IMR-90 (cell line): ENCODE measurements around the gene RASGRP3. TPM values are rescaled to one million over a fixed set of nuclear protein-coding genes. Genes with fewer than 3 reads are reported as not detected.

Experiments
- ATAC-seq: fragments of 200-7000 bp; cut with Tn5 transposase; 2 replicates; pipeline ENCODE4 v1.9.1; 2020; ENCODE audit warnings: low read depth, mild to moderate bottlenecking, moderate library complexity
- BruUV-seq: library from RNA; stranded (reverse); fragments of 400-500 nt; replicated peaks from 2 replicates; lab custom pipeline; 2021; lab: Mats Ljungman, UMichigan
- CTCF ChIA-PET: fragments of 300-600 bp; formaldehyde crosslinking; extraction: SDS; loops from one replicate; lab custom pipeline; 2021; ENCODE audit warnings: antibody characterized with exemption; lab: Yijun Ruan, JAX
- POLR2A ChIA-PET: fragments of 300-600 bp; sonication (Branson Sonifier 250); formaldehyde crosslinking; loops from one replicate; lab custom pipeline; 2022; ENCODE audit warnings: antibody characterized with exemption; ENCODE audit not compliant: unreplicated experiment; lab: Charles Lee
- DNase-seq: peaks from one replicate; pipeline ENCODE4 v3.0.0; 2013
- H2AFZ ChIP-seq: replicated peaks from 2 replicates; pipeline ENCODE3; 2013; ENCODE audit warnings: low read length, mild to moderate bottlenecking; ENCODE audit not compliant: poor library complexity
- H2AK5ac ChIP-seq: 2 replicates; pipeline ENCODE4 v1.6.1; 2013; ENCODE audit warnings: low read depth, low read length, inconsistent platforms
- H2AK9ac ChIP-seq: replicated peaks from 2 replicates; pipeline ENCODE3; 2013; ENCODE audit warnings: mild to moderate bottlenecking, low read depth, low read length, moderate library complexity; ENCODE audit not compliant: poor library complexity
- H2BK120ac ChIP-seq: 2 replicates; pipeline ENCODE4 v1.6.1; 2013; ENCODE audit warnings: low read depth, low read length, inconsistent platforms
- H2BK15ac ChIP-seq: 3 replicates; pipeline ENCODE4 v1.6.1; 2013; ENCODE audit warnings: low read depth, low read length, inconsistent platforms
- H2BK20ac ChIP-seq: 2 replicates; pipeline ENCODE4 v1.6.1; 2013; ENCODE audit warnings: low read depth, mild to moderate bottlenecking, inconsistent platforms, low read length, moderate library complexity
- H2BK5ac ChIP-seq: 2 replicates; pipeline ENCODE4 v1.6.1; 2013; ENCODE audit warnings: mild to moderate bottlenecking, low read depth, low read length, inconsistent platforms; ENCODE audit not compliant: poor library complexity, severe bottlenecking
- H3K14ac ChIP-seq: replicated peaks from 2 replicates; pipeline ENCODE4 v1.6.1; 2013; ENCODE audit warnings: low read depth, low read length, inconsistent platforms
- H3K18ac ChIP-seq: 2 replicates; pipeline ENCODE4 v1.6.1; 2013; ENCODE audit warnings: low read depth, low read length, control low read depth
- H3K23ac ChIP-seq: 2 replicates; pipeline ENCODE4 v1.6.1; 2013; ENCODE audit warnings: low read depth, low read length, inconsistent platforms
- H3K27ac ChIP-seq: 2 replicates; pipeline ENCODE4 v1.5.1; 2013; ENCODE audit warnings: mild to moderate bottlenecking, control low read depth, low read length; ENCODE audit not compliant: insufficient read depth
- H3K27me3 ChIP-seq: 2 replicates; pipeline ENCODE4 v1.6.1; 2013; ENCODE audit warnings: low read length; ENCODE audit not compliant: control insufficient read depth, insufficient read depth
- H3K36me3 ChIP-seq: 2 replicates; pipeline ENCODE4 v1.6.1; 2013; ENCODE audit warnings: low read length, mixed read lengths; ENCODE audit not compliant: control insufficient read depth, insufficient read depth
- H3K4ac ChIP-seq: 2 replicates; pipeline ENCODE4 v1.6.1; 2013; ENCODE audit warnings: low read depth, low read length, inconsistent platforms
- H3K4me1 ChIP-seq: 2 replicates; pipeline ENCODE4 v1.6.1; 2013; ENCODE audit warnings: low read length, mixed read lengths; ENCODE audit not compliant: control insufficient read depth, insufficient read depth
- H3K4me2 ChIP-seq: 2 replicates; pipeline ENCODE4 v1.6.1; 2013; ENCODE audit warnings: low read depth, mild to moderate bottlenecking, control low read depth, low read length, moderate library complexity
- H3K4me3 ChIP-seq: 2 replicates; pipeline ENCODE4 v1.5.1; 2013; ENCODE audit warnings: low read depth, mild to moderate bottlenecking, control low read depth, low read length, moderate library complexity; ENCODE audit not compliant: insufficient read depth
- H3K56ac ChIP-seq: 2 replicates; pipeline ENCODE4 v1.6.1; 2013; ENCODE audit warnings: low read length, inconsistent platforms; ENCODE audit not compliant: insufficient read depth; ENCODE audit errors: extremely low read depth
- H3K79me1 ChIP-seq, 2 experiments: 2 replicates each; pipeline ENCODE4 v1.6.1; 2013; ENCODE audit warnings: low read length in 2 of 2, inconsistent platforms in 1 of 2, low read depth in 1 of 2
- H3K9ac ChIP-seq: 2 replicates; pipeline ENCODE4 v1.6.1; 2013; ENCODE audit warnings: low read depth, low read length, control low read depth
- H3K9me1 ChIP-seq: 2 replicates; pipeline ENCODE4 v1.6.1; 2013; ENCODE audit warnings: low read length, inconsistent platforms; ENCODE audit not compliant: insufficient read depth
- H3K9me3 ChIP-seq: 2 replicates; pipeline ENCODE4 v1.6.1; 2013; ENCODE audit warnings: low read length; ENCODE audit not compliant: control insufficient read depth, insufficient read depth
- H4K20me1 ChIP-seq: 2 replicates; pipeline ENCODE4 v1.6.1; 2013; ENCODE audit warnings: low read length, inconsistent platforms; ENCODE audit not compliant: insufficient read depth
- H4K5ac ChIP-seq: 2 replicates; pipeline ENCODE4 v1.6.1; 2013; ENCODE audit warnings: mild to moderate bottlenecking, low read depth, low read length, control low read depth
- H4K8ac ChIP-seq, 2 experiments: 2 replicates each; pipeline ENCODE4 v1.6.1; 2013; ENCODE audit warnings: low read depth in 2 of 2, low read length in 2 of 2, control low read depth in 1 of 2, inconsistent platforms in 1 of 2
- H4K91ac ChIP-seq: 2 replicates; pipeline ENCODE4 v1.6.1; 2013; ENCODE audit warnings: low read depth, low read length, inconsistent platforms; ENCODE audit not compliant: insufficient read depth
- CEBPB ChIP-seq: IDR thresholded peaks from 2 replicates; pipeline ENCODE4 v1.6.1; 2012; ENCODE audit warnings: low read depth, low read length, improper control_type of control experiment
- FOS ChIP-seq: fragments of 150-350 bp; IDR thresholded peaks from 2 replicates; pipeline ENCODE4 v1.6.1; 2016; ENCODE audit warnings: low read depth, low read length
- SMC3 ChIP-seq: fragments of 150-350 bp; IDR thresholded peaks from 2 replicates; pipeline ENCODE4 v1.6.1; 2016; ENCODE audit warnings: low read depth, mild to moderate bottlenecking, antibody characterized with exemption, low read length, moderate library complexity
- WGBS, 2 experiments: methylation state at CpG; one replicate each; pipeline versions ENCODE4 v1.1.5 to v1.1.7; 2013; ENCODE audit warnings: missing lambda C conversion rate in 2 of 2; ENCODE audit not compliant: insufficient read length in 1 of 2; ENCODE audit errors: extremely low coverage in 2 of 2; 5-methylcytosine and 5-hydroxymethylcytosine counted together
- dilution Hi-C: fragments of 300-500 bp; cut with HindIII; formaldehyde crosslinking; loops from one replicate; pipeline ENCODE4 v1.14.3; 2018; ENCODE audit warnings: low sequenced_read_pairs; ENCODE audit not compliant: unreplicated experiment
- in situ Hi-C: fragments of 300-500 bp; cut with MboI; formaldehyde crosslinking; loops from 3 replicates; pipeline ENCODE4 v1.14.3; 2019; ENCODE audit warnings: low sequenced_read_pairs, inconsistent platforms, mixed read lengths
- intact Hi-C: fragments of 100-400 bp; cut with micrococcal nuclease; formaldehyde crosslinking; loops from 2 replicates; pipeline ENCODE4 v1.10.0; 2022
- polyA plus RNA-seq, 3 experiments: library from polyadenylated mRNA; depleted of rRNA; stranded (reverse); fragments of >200 nt; gene quantifications; 2 replicates each; pipeline ENCODE4 v1.2.3, GENCODE V29; 2012; ENCODE audit warnings: low replicate concordance in 1 of 3
- total RNA-seq: library from RNA; depleted of rRNA; stranded (reverse); fragments of >200 nt; gene quantifications from 2 replicates; pipeline ENCODE4 v1.2.3, GENCODE V29; 2012

Gene RASGRP3
- total and polyA plus RNA-seq, 2 of the 4 experiments (the other 2 are of a cell fraction), result 1.7 to 3.0 TPM

- in situ Hi-C loops, result no loop called here
Observed at GRCh38 chr2:33498291-33498956, 22.0 kb downstream of the RASGRP3 start.

More at GRCh38 chr2:33498291-33498956, 22.0 kb downstream of the RASGRP3 start:
- Histone ChIP-seq H3K27ac (no peak overlapping the region), H2AFZ (peak overlapping the region; percentile 39), H4K8ac (no peak overlapping the region), H3K14ac (no peak overlapping the region), H3K4me3 (no peak overlapping the region), H3K36me3 (no peaks in the 10 kb centered on the region), H3K4ac (0 out of 2 replicates have a peak overlapping the region, but pooled peaks have one; percentile 20), H4K20me1 (no peaks in the 10 kb centered on the region), H4K91ac (0 out of 2 replicates have a peak overlapping the region, but pooled peaks have one; percentile 12), H3K9me1 (no peaks in the 10 kb centered on the region), H3K27me3 (no peaks in the 10 kb centered on the region), H2BK5ac (no peak overlapping the region), H2BK120ac (no peak overlapping the region), H3K9me3 (no peaks in the 10 kb centered on the region; the same call in 1 of the 2 replicates), H3K23ac (no peak overlapping the region), H3K79me1 (no peaks in the 10 kb centered on the region), H3K4me2 (no peak overlapping the region), H2BK20ac (no peak overlapping the region), H3K4me1 (peaks cover 10% of the 10 kb centered on the region), H2AK5ac (peak overlapping the region; percentile 2; the same call in 1 of the 2 replicates), H2BK15ac (no peak overlapping the region), H3K56ac (no peak overlapping the region), H3K9ac (no peak overlapping the region), H2AK9ac (no peak overlapping the region), H3K18ac (no peak overlapping the region), H4K5ac (no peak overlapping the region)
- ChIA-PET CTCF (interaction anchor here (0.5 kb wide), 2 partner anchors 14 to 168 kb away, joined by 3 to 4 read pairs; no protein-coding TSS in a partner anchor), POLR2A (no interaction called here)
- BruUV-seq, result no TSS peak
- dilution Hi-C loops, result no loop called here
- WGBS, 2 experiments, result 73% methylated on average over 2 of the region's 5 CpGs; no CpG with 5 or more reads in 1 of the 2 experiments
- TF ChIP-seq CEBPB (peak; percentile 35; the same call in 1 of the 2 replicates), FOS (peak; percentile 24; the same call in 1 of the 2 replicates), SMC3 (no peak)
- intact Hi-C loops, result no loop called here
- no peak for DNase-seq
- ATAC-seq, result no peak
